ENCODE results near the gene PSMB8.
A peak's percentile ranks its signal among the peaks of the same experiment; 100 is the strongest.

PSMB8 gene

GRCh38 chr6:32855467-32856174 lies 11.8 kb upstream of the PSMB8 start:
- no peak for DNase-seq

DNA sequence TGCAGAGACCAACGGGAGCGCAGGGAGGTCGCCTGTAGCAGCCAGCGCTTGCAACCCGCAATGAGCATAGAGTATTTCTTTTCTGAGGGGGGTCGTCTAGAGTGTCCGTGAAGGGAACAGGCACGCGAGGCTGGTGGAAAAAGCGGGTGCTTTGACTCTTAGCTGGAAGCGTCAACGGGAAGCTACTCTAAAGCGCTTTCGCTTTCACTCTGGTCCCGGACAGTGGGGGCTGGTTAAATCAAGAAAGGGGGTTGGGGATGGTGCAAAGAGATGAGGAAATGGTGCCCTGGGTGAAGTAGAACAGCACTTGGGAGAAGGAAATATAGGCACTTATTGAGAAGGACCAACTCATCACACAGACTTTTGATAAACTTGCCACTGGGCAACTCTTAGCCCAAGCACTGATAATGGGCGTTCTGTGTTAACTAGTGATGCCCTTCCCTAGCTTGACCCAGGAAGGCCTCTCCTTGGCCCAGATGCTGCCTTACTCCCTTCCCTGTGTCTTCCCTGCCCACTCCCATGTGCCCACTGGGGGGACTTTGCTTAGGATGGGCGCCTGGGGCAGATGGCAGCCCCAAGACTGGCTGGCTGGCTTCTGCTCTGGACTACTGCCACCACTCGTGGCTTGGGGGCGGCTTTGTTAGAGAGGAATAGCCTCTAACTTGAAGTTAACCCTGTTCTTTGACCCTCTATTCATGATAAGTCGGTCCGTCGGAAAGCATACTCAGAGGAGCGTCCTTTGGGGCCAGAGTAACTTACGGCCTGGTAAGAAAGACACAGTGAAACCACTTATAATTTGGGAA lies 10.7 kb upstream of the PSMB8 start:
- DNase-seq, result peak; percentile 73

DNA sequence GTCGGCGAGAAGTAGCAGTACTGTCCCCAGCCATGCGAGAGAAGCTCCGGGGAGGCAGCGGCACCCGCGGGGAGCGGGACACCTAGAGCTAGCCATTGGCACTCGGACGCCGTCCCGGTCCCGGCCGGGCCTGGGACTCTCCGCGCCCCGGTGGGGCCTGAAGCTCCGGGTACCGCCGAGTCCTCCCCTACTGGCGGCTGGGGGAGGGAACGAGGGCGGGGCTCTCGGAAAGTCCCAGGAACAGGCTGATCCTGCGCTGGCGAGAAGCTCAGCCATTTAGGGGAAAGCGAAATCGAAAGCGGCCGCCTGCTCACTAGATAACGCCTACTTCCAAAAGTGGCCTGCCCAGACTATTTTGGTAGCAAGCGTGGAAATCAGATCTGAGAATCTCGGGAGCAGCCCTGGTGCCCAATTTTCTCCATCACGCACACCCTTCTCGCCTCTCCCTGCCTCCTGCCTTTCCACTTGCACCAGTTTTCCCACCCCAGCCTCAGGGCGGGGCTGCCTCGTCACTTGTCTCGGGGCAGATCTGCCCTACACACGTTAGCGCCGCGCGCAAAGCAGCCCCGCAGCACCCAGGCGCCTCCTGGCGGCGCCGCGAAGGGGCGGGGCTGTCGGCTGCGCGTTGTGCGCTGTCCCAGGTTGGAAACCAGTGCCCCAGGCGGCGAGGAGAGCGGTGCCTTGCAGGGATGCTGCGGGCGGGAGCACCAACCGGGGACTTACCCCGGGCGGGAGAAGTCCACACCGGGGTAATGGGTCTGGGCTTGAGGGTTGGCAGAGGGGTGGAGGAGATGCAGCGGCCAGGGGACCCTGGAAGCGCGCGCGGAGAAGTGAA lies 9.9 kb upstream of the PSMB8 start, which contains the start of the genes PSMB9 and TAP1:
Gene PSMB9, plus strand, starts transcription at position 652 of the 835 bp plus-strand sequence. Its CDS starts 38 bp downstream, at position 690.
Gene TAP1, minus strand, starts transcription at position 164 of the 835 bp plus-strand sequence. Its CDS starts 68 bp downstream, at position 96.
- peak; percentile 94 for DNase-seq

DNA sequence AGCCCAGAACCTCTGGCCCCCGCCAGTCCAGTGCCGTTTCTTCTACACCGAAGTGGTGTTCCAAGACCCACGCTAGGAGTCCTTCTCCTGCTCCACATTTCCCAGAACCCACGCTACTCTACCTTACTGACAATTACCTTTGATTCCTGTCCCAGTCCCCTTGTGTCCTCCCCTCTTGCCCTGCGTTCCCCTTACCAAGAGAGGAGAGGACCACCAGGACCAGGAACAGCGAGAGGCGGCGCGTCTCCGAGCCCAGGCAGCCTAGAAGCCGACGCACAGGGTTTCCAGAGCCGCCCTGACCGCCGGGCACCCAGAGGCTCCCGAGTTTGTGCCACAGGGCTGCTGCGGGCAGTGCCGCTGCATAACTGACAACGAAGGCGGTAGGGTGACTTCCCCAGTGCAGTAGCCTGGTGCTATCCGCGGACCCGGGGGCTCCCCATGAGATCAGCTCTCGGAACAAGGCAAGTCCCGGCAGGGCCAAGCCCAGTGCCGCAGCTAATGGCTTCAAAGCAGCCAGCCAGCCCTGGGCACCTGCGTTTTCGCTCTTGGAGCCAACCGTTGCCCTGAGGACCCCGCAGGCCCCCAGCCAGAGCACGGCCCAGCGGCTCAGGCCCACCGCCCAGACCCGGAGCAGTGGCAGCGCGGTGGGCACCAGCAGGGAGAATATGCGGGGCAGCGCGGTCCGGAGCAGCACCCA lies 9.1 kb upstream of the PSMB8 start:
- peak; percentile 65 for DNase-seq

DNA sequence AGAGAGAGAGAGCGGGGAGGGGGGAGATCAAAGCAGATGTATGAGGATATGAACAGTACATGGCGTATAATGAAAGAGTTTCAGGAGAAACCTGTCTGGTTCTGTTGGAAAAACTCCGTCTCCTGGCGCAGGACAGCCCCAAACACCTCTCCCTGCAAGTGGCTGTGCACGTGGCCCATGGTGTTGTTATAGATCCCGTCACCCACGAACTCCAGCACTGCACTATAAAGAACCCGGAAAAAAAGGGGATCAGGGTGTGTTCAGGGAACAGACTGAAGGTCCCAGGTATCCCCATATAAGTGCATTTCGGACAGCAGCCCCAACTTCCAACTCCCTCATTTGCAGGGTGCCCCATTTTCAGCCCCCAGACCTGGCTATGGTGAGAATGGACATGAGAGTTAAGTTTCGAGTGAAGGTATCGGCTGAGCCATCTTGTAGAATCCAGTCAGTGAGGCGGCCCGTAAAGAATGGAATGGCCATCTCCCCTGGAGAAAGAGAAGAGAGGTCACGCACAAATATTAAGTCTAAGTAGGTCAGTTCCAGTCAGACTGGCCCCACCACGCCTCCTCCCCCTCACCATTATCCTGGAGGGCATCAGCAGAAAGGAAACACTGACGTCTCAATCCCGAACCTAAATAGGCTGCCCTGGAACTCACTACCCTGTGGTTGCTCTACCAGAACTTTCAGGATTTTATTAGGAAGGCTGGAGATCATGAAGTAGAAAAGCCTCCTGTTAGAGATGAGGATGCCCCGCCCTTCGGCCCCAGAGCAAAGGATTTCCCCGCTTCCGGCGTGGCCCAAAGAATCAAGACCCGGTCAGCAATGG lies 8.4 kb upstream of the PSMB8 start:
- DNase-seq, result no peak

DNA sequence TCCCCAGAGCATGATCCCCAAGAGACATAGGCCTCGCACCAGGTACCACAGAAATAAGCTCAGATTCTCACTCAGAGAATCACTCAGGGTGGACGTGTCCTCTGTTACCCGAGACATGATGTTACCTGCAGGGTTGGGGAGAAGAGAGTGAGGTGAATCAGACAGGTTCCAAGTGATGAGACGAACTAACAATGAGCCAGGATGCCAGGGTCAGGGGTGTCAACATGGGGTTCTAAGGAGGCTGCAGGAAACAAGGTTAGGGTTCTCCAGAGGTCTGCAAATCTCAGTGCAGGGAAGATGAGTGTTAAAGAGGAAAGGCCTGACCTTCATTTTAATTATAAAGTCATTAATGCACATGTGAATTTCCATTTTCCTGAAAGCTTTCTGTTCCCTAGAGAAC lies 7.2 kb upstream of the PSMB8 start:
- DNase-seq, result no peak

GRCh38 chr6:32849126-32849525 lies 5.3 kb upstream of the PSMB8 start:
- no peak for DNase-seq

DNA sequence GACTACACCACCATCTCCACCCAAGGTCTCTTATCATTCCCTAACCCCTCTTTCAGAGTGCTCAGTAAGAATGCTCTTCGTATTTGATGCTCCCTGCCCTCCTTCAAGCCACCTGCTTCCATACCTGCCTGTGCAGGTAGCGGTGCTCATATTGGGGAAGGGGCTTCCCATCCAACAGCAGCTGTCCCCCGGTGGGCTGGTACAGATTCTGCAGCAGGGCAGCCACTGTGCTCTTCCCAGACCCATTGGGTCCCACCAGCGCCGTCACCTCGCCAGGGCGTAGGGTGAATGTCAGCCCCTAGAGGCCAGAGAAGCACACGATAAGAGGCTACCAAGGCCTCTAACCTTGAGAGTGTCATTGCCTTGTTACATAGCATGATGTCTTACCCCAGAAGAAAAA lies 3.9 kb upstream of the PSMB8 start:
- DNase-seq, result no peak

- no peak for DNase-seq
Observed at GRCh38 chr6:32847004-32847403, 3.2 kb upstream of the PSMB8 start.

DNA sequence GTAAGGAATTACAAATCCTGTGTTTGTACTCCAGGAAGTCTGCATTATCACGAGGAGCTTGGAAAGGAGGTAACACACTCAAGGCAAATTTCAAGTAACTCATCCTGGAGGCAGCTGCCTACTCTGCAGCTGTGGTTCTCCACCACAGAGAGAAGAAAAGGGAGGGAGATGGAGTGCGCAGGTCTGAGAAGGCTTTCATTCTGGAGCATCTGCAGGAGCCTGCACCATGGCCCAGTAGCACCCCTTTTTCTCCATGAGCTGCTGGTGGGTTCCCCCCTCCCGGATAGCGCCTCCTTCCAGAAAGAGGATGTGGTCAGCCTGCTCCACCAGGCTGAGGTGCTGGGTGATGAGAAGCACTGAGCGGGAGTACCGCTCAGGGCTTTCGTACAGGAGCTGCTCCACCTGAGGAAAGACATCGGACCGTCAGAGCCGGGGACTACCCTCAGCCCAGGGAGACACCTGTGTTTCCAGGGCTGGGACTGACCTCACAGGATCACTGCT lies 1.6 kb upstream of the PSMB8 start:
- DNase-seq, result peak; percentile 2

- no peak for DNase-seq
Observed at GRCh38 chr6:32844839-32845383, 1.1 kb upstream of the PSMB8 start.

DNA sequence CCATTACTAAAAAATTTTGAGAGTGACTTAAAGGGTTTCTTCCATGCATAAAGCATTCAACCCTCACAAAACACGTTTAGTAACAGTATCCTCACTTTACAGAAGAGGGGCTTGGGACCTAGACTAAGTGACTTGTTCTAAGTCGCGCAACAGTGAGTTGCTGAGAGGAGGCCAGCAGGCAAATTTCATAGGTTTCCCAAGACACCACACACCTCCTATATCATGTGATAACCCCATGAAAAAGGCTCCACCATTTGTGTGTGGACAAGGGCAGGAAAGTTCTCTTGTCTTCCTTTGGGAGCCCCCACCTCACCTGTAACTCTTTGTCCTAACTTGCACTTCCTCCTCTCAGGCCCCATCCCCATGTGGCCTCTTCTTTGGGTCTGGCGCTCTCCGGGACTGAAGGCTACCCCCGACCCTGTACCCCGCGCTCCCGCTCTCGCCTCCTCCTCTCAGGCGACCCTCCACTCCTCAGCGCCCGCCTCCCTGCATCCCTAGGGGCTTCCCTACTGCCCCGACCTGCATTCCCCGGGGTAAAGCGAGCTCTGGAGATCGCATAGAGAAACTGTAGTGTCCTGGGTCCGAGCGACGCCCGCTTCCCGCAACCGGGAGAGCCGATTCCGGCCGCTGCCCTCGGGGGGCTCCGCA lies 392 bp downstream of the PSMB8 start:
- DNase-seq, result no peak

GRCh38 chr6:32842690-32843089 lies 1.2 kb downstream of the PSMB8 start:
- DNase-seq, result no peak

DNA sequence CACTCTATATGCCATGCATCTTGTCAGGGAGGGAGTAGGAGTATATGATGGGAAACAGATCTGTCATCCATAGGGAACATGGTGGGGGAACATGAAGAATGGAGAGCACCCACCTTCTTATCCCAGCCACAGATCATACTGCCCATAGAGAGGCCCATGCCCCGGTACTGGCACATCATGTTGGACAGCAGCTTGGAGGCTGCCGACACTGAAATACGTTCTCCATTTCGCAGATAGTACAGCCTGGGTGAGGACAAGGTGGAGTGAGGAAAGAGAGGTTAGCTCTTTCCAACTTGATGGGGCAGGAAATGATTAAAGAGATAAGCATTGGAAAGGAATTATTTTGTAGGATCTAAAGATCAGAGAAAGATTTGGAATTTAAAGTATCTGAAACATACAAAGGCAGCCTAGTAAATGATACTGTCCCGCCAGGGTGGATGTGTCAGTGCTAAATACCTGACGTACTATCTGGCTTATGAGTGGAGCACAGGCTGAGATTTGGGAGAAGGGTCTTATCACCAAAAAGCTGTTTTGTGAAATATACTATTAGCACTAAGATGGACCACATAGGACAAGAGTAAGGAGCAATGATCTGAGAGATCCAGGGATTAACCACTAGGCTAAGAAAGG lies 1.7 kb downstream of the PSMB8 start:
- DNase-seq, result no peak

DNA sequence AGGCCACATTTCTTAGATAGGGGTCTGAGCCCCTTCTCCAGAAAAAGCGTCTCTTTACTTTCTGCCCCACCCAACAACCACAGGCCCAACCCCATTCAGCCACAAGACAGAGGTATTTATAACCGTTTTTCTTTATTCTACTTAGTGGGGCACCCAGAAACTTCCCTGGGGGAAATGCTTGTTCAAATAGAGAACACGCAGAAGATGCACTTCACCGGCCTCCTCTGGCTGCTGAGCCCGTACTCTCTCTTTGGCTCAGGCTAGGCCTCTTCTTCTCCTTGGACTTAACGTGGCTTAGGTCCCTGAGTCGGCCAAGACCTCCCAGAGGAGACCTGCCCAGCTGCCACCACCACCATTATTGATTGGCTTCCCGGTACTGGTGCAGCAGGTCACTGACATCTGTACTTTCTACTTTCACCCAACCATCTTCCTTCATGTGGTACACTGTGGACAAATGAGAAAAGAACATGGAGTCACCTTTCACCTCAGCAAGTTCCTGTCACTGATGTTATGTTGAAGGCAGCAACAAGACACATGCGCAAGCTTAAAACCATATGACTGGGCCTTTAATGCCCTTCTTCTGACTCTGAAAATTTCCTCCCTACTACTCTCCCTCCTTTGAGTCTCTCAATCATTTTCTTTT lies 3.1 kb downstream of the PSMB8 start:
- no peak for DNase-seq

DNA sequence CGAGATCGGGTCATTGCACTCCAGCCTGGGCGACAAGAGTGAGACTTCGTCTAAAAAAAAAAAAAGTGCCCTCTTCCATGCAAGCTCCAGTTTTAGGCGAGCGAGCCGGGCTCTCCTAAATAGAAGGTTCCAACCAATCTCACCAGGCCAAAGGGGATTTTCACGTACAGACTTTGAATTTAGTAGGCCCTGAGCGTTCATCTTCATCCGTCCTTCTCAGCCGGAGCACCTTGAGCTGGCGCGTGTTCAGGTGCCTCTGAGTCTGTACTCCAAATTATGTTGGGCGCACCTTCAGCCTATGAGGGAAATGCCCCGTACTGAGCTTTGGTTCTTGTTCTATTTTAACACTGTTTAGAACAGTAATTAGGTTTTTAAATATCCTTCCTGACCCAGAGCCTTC lies 4.5 kb downstream of the PSMB8 start:
- DNase-seq, result no peak

- DNase-seq, result peak; percentile 95
Observed at GRCh38 chr6:32838114-32838958, 5.5 kb downstream of the PSMB8 start, which contains the start of gene TAP2. TAP2 (minus strand) TSS chr6:32838739; CDS start chr6:32838233, 506 bp downstream.

DNA sequence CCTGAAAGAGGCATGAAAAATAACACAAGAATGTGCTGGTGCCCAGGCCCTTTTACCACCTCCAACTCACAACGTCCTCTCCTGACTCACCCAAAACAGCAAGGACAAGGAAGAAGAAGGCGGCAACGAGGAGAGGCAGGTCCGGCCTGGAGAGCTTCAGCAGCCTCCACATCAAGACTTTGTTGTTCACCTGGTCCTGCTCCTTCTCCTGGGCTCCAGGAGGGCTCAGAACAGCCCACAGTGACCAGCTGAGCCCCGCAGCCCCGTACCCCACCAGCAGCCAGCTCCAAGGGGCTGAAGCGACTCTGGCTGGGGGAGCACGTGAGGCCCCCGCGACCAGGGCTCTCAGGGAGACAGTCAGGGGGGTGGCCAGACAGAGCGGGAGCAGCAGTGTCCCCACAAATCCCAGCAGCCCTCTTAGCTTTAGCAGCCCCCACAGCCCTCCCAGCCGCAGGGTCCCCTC lies 6.2 kb downstream of the PSMB8 start:
- DNase-seq, result no peak

Data from midbrain (tissue), 1 donor.